Heart right ventricle (tissue), 16 donors: ENCODE results near the gene PRDM16. TPM values are rescaled to one million over a fixed set of nuclear protein-coding genes. Genes with fewer than 3 reads are reported as not detected.

ENCODE experiments used
- ATAC-seq, 8 donors: fragments of 200-7000 bp; cut with Tn5 transposase; one replicate each; pipeline ENCODE4 v1.9.1; 2020; ENCODE audit warnings: mild to moderate bottlenecking in 8 of 8, moderate library complexity in 8 of 8, moderate number of reproducible peaks in 1 of 8
- DNase-seq, 2 donors: peaks; one replicate each; pipeline ENCODE4 v3.0.0-alpha.2; 2020
- H3K27ac ChIP-seq, 10 donors: fragments of 200-600 bp; sonication (generic) in 2 of 10; one replicate each; pipeline versions ENCODE4 v1.5.0 to v1.8.0; 2020 to 2022; ENCODE audit warnings: mild to moderate bottlenecking in 3 of 10
- H3K27me3 ChIP-seq, 7 donors: fragments of 200-600 bp; one replicate each; pipeline ENCODE4 v1.8.0; 2021 to 2022; ENCODE audit warnings: mild to moderate bottlenecking in 2 of 7
- H3K36me3 ChIP-seq, 9 donors: fragments of 200-600 bp; sonication (generic) in 1 of 9; one replicate each; pipeline versions ENCODE4 v1.5.0 to v1.8.0; 2020 to 2022; ENCODE audit warnings: mild to moderate bottlenecking in 2 of 9
- H3K4me1 ChIP-seq, 9 donors: fragments of 200-600 bp; sonication (generic) in 1 of 9; one replicate each; pipeline versions ENCODE4 v1.5.0 to v1.8.0; 2020 to 2022; ENCODE audit warnings: mild to moderate bottlenecking in 4 of 9
- H3K4me3 ChIP-seq, 10 donors: fragments of 200-600 bp; sonication (generic) in 2 of 10; one replicate each; pipeline versions ENCODE4 v1.5.0 to v1.8.0; 2020 to 2022; ENCODE audit warnings: mild to moderate bottlenecking in 7 of 10, moderate library complexity in 2 of 10
- H3K9me3 ChIP-seq, 11 donors: fragments of 200-600 bp in 10 of 11; sonication (generic) in 2 of 11; one replicate each; pipeline versions ENCODE4 v1.5.0 to v1.8.0; 2013 to 2022; ENCODE audit warnings: mild to moderate bottlenecking in 2 of 11, control low read depth in 1 of 11, moderate library complexity in 1 of 11
- CTCF ChIP-seq, 9 donors: fragments of 200-600 bp; sonication (generic) in 2 of 9; IDR thresholded peaks; one replicate each; pipeline versions ENCODE4 v1.5.0 to v1.8.0; 2021 to 2022; ENCODE audit warnings: antibody characterized with exemption in 9 of 9, mild to moderate bottlenecking in 5 of 9, moderate library complexity in 1 of 9
- WGBS, 2 donors: extraction: QIAGEN DNeasy Blood & Tissue Kit; methylation state at CpG; one replicate each; pipeline ENCODE4 v1.1.7; 2013; ENCODE audit warnings: inconsistent platforms in 1 of 2; 5-methylcytosine and 5-hydroxymethylcytosine counted together
- intact Hi-C, 10 donors: fragments of 100-400 bp; cut with DNase I; formaldehyde crosslinking; loops; one replicate each; pipeline versions ENCODE4 v1.11.1 to v1.14.2; 2022
- polyA plus RNA-seq, 2 donors: library from polyadenylated mRNA; stranded (reverse); fragments of 200-250 nt; gene quantifications; one replicate each; pipeline ENCODE4 v1.2.3, GENCODE V29; 2013
- total RNA-seq, 10 donors: library from RNA; stranded (reverse); fragmentation: NEBNext Ultra II Directional in 3 of 10; extraction: Animal tissue kit (Norgen Biotek cat#: 25700) in 3 of 10; gene quantifications; one replicate each; pipeline versions ENCODE4 v1.2.1 to v1.2.4, GENCODE V29; 2021 to 2023
- donor health status: Arrhythmogenic right ventricular cardiomyopathy.
- donor health status: ischemic (EF 13 %, LVEDD 7.1; RV severe dilation, severe dysfunction).
- donor health status: healthy with polysubstance abuse.
- donor health status: DM: no; HTN: yes; CAD: no.
- donor health status: DM: no; HTN: no; CAD: no.
- donor health status: ischemic (EF 25% LVEDD 6.9; RV normal size, moderate dysfunction).
- donor health status: ischemic (EF 25% LVEDD 5.7; RV mildly dilated, moderate dysfunction).
- donor health status: healthy.
- donor health status: DM: yes; HTN: yes; CAD: no.
- donor health status: Ischemic cardiomyopathy.
- donor health status: ischemic (EF 35%, LVEDD 5.7; RV mildly dilated, moderate dysfunction).
- donor health status: nonischemic (EF 11% LVEDD 7.7; RV severe dilation, severe dysfunction).
- donor health status: DM: yes; HTN: yes; CAD: no.
- donor health status: PGD.
- donor health status: ischemic (EF 29% LVEDD 5.4; RV normal size, mild dysfunction).
- donor health status: nonischemic (EF 23%, LVEDD 6.1; RV moderate dilation, normal function).

PRDM16 gene
- total and polyA plus RNA-seq, 12 donors: 4.1 to 25.9 (median 14.8) TPM

GRCh38 chr1:3412376-3412775, 343.4 kb downstream of the PRDM16 start:
- Histone ChIP-seq H3K27ac (no peak overlapping the region), H3K9me3 (peaks cover 0 to 12% (median 4%) of the 10 kb centered on the region in 11 donors), H3K36me3 (peaks cover 0 to 22% (median 0%) of the 10 kb centered on the region in 9 donors), H3K4me3 (no peak overlapping the region), H3K27me3 (no peaks in the 10 kb centered on the region), H3K4me1 (peaks cover 3 to 48% (median 17%) of the 10 kb centered on the region in 9 donors)
- ATAC-seq: no peak
- intact Hi-C loops: loop anchor here in 5 of 10 donors (5.0 to 10.0 kb wide), 6 partner anchors 60 to 535 kb away; partner anchors contain the start of gene PRDM16 (in 1 of the 5)
- WGBS, 2 donors: 94 to 96% methylated on average over 29 to 33 of the region's 33 CpGs
- TF ChIP-seq CTCF (IDR thresholded peaks at IDR 0.05): no peak
- no peak for DNase-seq

DNA sequence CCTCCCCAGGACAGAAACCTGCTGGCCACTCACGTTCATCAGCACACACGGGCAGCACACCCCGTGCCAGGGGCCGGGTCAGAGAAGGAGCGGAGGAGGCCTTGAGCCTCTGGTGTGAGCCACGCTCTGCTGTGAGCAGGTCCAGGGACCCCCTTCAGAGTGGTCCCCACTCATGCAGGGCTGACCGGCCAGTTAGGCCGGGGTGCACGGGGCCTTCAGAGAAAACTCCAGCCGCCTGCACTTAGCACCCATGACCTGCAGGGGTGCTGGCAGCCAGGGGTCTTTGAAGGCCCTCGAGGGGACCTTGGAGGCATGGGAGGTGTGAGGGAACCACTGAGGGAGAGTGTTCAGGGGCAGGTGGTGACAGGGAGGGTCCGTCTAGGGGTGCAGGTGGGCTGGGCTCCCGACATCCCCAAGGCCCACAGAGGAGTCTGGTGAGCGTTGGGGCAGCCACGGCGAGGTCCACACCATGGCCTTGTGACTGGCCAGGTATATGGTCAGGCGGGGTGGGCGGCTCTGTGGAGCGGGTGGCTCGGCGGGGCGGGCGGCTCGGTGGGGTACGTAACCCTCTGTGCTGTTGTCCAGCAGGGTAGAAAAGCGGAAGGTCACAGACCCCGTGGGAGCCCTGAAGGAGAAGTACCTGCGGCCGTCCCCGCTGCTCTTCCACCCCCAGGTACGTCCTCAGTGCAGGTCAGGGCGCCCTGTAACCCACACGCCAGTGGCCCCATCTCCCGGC, 345.1 kb downstream of the PRDM16 start:
- peaks cover 3 to 48% (median 17%) of the 10 kb centered on the region in 9 donors for H3K4me1 ChIP-seq
- no peak for TF ChIP-seq CTCF (IDR thresholded peaks at IDR 0.05)
- intact Hi-C loops: loop anchor here in 5 of 10 donors (5.0 to 10.0 kb wide), 6 partner anchors 62 to 537 kb away; partner anchors contain the start of gene PRDM16 (in 1 of the 5)
- H3K36me3 ChIP-seq: peaks cover 0 to 27% (median 0%) of the 10 kb centered on the region in 9 donors
- no peak for DNase-seq
- peaks cover 0 to 13% (median 4%) of the 10 kb centered on the region in 11 donors for H3K9me3 ChIP-seq
- ATAC-seq: no peak
- 93 to 94% methylated on average over 34 of the region's 34 CpGs for WGBS, 2 donors
- peak overlapping the region in 7 of 10 donors; percentile 68 to 91 (median 87) for H3K27ac ChIP-seq
- no peaks in the 10 kb centered on the region for H3K27me3 ChIP-seq
- no peak overlapping the region for H3K4me3 ChIP-seq

- H3K27me3 ChIP-seq: no peaks in the 10 kb centered on the region
- H3K9me3 ChIP-seq: peaks cover 0 to 13% (median 4%) of the 10 kb centered on the region in 11 donors
- H3K4me3 ChIP-seq: no peak overlapping the region
- peaks cover 3 to 41% (median 17%) of the 10 kb centered on the region in 9 donors for H3K4me1 ChIP-seq
- peak overlapping the region; percentile 26 to 91 (median 84) for H3K27ac ChIP-seq
- ATAC-seq: peak; percentile 59 to 91 (median 83)
- H3K36me3 ChIP-seq: peaks cover 0 to 36% (median 0%) of the 10 kb centered on the region in 9 donors
- 53 to 64% methylated on average over 39 of the region's 39 CpGs for WGBS, 2 donors
- intact Hi-C loops: loop anchor here in 2 of 10 donors (10.0 kb wide), 2 partner anchors 131 to 351 kb away; partner anchors contain the start of gene PRDM16 (in 1 of the 2)
- DNase-seq: peak; percentile 68 to 74
- TF ChIP-seq CTCF (IDR thresholded peaks at IDR 0.05): no peak
Observed at GRCh38 chr1:3415260-3416090, 346.5 kb downstream of the PRDM16 start.
